ENCODE measurements around the gene ZNF627.

DNA sequence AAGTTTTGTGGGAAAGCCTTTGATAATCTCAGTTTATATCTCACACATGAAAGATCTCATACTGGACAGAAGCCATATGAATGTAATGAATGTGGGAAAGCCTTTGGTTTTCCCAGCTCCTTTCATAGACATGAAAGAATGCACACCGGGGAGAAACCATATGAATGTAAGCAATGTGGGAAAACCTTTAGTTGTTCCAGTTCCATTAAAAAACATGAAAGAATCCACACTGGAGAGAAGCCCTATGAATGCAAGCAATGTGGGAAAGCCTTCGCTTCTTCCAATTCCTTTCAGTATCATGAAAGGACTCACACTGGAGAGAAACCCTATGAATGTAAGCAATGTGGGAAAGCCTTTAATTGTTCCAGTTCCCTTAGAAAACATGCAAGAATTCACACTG, 54.8 kb downstream of the ZNF627 start:
- TF ChIP-seq POLR2A (IDR thresholded peaks at IDR 0.05) (no peak), CTCF (IDR thresholded peaks at IDR 0.05) (no peak)
